ENCODE data around the gene RASA2.

DNA sequence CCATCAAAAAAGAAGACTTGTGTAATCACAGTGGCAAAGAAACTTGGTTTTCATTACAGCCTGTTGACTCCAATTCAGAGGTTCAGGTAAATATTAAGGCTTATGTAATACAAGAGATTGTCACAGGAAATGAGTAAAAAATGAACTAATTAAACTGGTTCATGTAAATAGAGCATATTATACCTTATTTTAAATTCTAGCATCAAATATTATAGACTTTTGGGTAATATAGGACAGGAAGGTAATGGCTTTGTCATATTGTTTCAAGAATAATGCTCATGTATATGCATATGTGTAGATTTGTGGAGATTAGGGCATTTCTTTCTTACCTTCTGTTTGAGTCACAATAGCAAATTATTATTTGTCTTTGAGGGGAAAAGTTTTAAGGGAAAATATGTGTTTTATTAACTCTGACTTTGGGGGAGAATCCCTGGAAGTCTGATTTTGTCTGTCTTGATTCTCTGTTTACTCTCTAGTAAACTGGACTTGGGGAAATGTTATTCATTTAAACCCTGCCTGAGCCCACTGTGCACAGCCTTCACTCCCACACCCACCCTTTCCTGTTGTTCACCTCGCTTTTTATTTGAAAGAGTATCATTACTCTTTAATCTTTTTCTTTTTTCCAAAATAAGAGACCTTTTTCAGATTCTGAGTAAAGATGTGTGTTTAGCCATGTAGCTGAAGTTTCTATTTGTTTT, 43.0 kb downstream of the RASA2 start:
- TF ChIP-seq CTCF (conservative IDR thresholded peaks at IDR 0.05) (no peak), EZH2 (IDR thresholded peaks at IDR 0.05; ENCODE audit: low read depth) (no peak)

Measured in PC-9 (cell line).